GM18867 (cell line): ENCODE measurements around the gene CHM.
"Not testable (repeated sequence)": the region's sequence is repeated elsewhere in the genome, so short reads cannot be mapped to it uniquely, and the experiment has no call there.

Experiments used
- ATAC-seq: cut with Tn5 transposase; IDR thresholded peaks from one replicate; pipeline ENCODE4 v1.9.1; 2021; ENCODE audit warnings: mild to moderate bottlenecking, moderate library complexity; ENCODE audit not compliant: unreplicated experiment

Gene CHM

GRCh38 chrX:86002076-86002896, 45.1 kb downstream of the CHM start:
- no peak for ATAC-seq

GRCh38 chrX:85998954-85999353, 48.4 kb downstream of the CHM start:
- ATAC-seq: no peak

- ATAC-seq: no peak
These were observed 50.8 kb downstream of the CHM start for GRCh38 chrX:85996555-85996954.

- no peak for ATAC-seq
These were observed 51.7 kb downstream of the CHM start for GRCh38 chrX:85995641-85996040.

GRCh38 chrX:85994797-85995196, 52.6 kb downstream of the CHM start:
- ATAC-seq: no peak

- ATAC-seq: no peak
These were observed 53.1 kb downstream of the CHM start for GRCh38 chrX:85994228-85994627.

GRCh38 chrX:85993539-85994197, 53.7 kb downstream of the CHM start:
- no peak for ATAC-seq

GRCh38 chrX:85992811-85993229, 54.5 kb downstream of the CHM start:
- no peak for ATAC-seq

GRCh38 chrX:85988353-85988752, 59.0 kb downstream of the CHM start:
- ATAC-seq: no peak

GRCh38 chrX:85980286-85980685, 67.1 kb downstream of the CHM start:
- ATAC-seq: no peak

- peak; percentile 95 for ATAC-seq
These were observed 70.1 kb downstream of the CHM start for GRCh38 chrX:85977218-85977617.

GRCh38 chrX:85972351-85972750, 75.0 kb downstream of the CHM start:
- ATAC-seq: not testable (repeated sequence)

- no peak for ATAC-seq
These were observed 82.6 kb downstream of the CHM start for GRCh38 chrX:85964744-85965143.

- ATAC-seq: no peak
These were observed 83.6 kb downstream of the CHM start for GRCh38 chrX:85963736-85964135.

GRCh38 chrX:85955510-85955909, 91.8 kb downstream of the CHM start:
- ATAC-seq: no peak

GRCh38 chrX:85944751-85945150, 102.6 kb downstream of the CHM start:
- not testable (repeated sequence) for ATAC-seq

- ATAC-seq: no peak
These were observed 106.1 kb downstream of the CHM start for GRCh38 chrX:85941275-85941674.

GRCh38 chrX:85939942-85940341, 107.4 kb downstream of the CHM start:
- not testable (repeated sequence) for ATAC-seq

- not testable (repeated sequence) for ATAC-seq
These were observed 113.0 kb downstream of the CHM start for GRCh38 chrX:85934399-85934798.

- no peak for ATAC-seq
These were observed 117.3 kb downstream of the CHM start for GRCh38 chrX:85930099-85930498.

- ATAC-seq: no peak
These were observed 118.8 kb downstream of the CHM start for GRCh38 chrX:85928606-85929005.

- ATAC-seq: no peak
These were observed 119.6 kb downstream of the CHM start for GRCh38 chrX:85927740-85928139.
